Heart right ventricle (tissue), 16 donors: ENCODE measurements around the gene CACNG1. TPM values are rescaled to one million over a fixed set of nuclear protein-coding genes. Genes with fewer than 3 reads are reported as not detected.
"Not testable (repeated sequence)": the region's sequence is repeated elsewhere in the genome, so short reads cannot be mapped to it uniquely, and the experiment has no call there.

Experiments used
- ATAC-seq, 8 donors: fragments of 200-7000 bp; cut with Tn5 transposase; one replicate each; pipeline ENCODE4 v1.9.1; 2020; ENCODE audit warnings: mild to moderate bottlenecking in 8 of 8, moderate library complexity in 8 of 8, moderate number of reproducible peaks in 1 of 8
- DNase-seq, 2 donors: peaks; one replicate each; pipeline ENCODE4 v3.0.0-alpha.2; 2020
- H3K27ac ChIP-seq, 10 donors: fragments of 200-600 bp; sonication (generic) in 2 of 10; one replicate each; pipeline versions ENCODE4 v1.5.0 to v1.8.0; 2020 to 2022; ENCODE audit warnings: mild to moderate bottlenecking in 3 of 10
- H3K27me3 ChIP-seq, 7 donors: fragments of 200-600 bp; one replicate each; pipeline ENCODE4 v1.8.0; 2021 to 2022; ENCODE audit warnings: mild to moderate bottlenecking in 2 of 7
- H3K36me3 ChIP-seq, 9 donors: fragments of 200-600 bp; sonication (generic) in 1 of 9; one replicate each; pipeline versions ENCODE4 v1.5.0 to v1.8.0; 2020 to 2022; ENCODE audit warnings: mild to moderate bottlenecking in 2 of 9
- H3K4me1 ChIP-seq, 9 donors: fragments of 200-600 bp; sonication (generic) in 1 of 9; one replicate each; pipeline versions ENCODE4 v1.5.0 to v1.8.0; 2020 to 2022; ENCODE audit warnings: mild to moderate bottlenecking in 4 of 9
- H3K4me3 ChIP-seq, 10 donors: fragments of 200-600 bp; sonication (generic) in 2 of 10; one replicate each; pipeline versions ENCODE4 v1.5.0 to v1.8.0; 2020 to 2022; ENCODE audit warnings: mild to moderate bottlenecking in 7 of 10, moderate library complexity in 2 of 10
- H3K9me3 ChIP-seq, 11 donors: fragments of 200-600 bp in 10 of 11; sonication (generic) in 2 of 11; one replicate each; pipeline versions ENCODE4 v1.5.0 to v1.8.0; 2013 to 2022; ENCODE audit warnings: mild to moderate bottlenecking in 2 of 11, control low read depth in 1 of 11, moderate library complexity in 1 of 11
- WGBS, 2 donors: extraction: QIAGEN DNeasy Blood & Tissue Kit; methylation state at CpG; one replicate each; pipeline ENCODE4 v1.1.7; 2013; ENCODE audit warnings: inconsistent platforms in 1 of 2; 5-methylcytosine and 5-hydroxymethylcytosine counted together
- intact Hi-C, 10 donors: fragments of 100-400 bp; cut with DNase I; formaldehyde crosslinking; loops; one replicate each; pipeline versions ENCODE4 v1.11.1 to v1.14.2; 2022
- polyA plus RNA-seq, 2 donors: library from polyadenylated mRNA; stranded (reverse); fragments of 200-250 nt; gene quantifications; one replicate each; pipeline ENCODE4 v1.2.3, GENCODE V29; 2013
- total RNA-seq, 10 donors: library from RNA; stranded (reverse); fragmentation: NEBNext Ultra II Directional in 3 of 10; extraction: Animal tissue kit (Norgen Biotek cat#: 25700) in 3 of 10; gene quantifications; one replicate each; pipeline versions ENCODE4 v1.2.1 to v1.2.4, GENCODE V29; 2021 to 2023
- TF ChIP-seq, protein P1 (sequence below), 9 donors: fragments of 200-600 bp; sonication (generic) in 2 of 9; IDR thresholded peaks; one replicate each; pipeline versions ENCODE4 v1.5.0 to v1.8.0; 2021 to 2022; ENCODE audit warnings: antibody characterized with exemption in 9 of 9, mild to moderate bottlenecking in 5 of 9, moderate library complexity in 1 of 9
- donor health status: Arrhythmogenic right ventricular cardiomyopathy.
- donor health status: ischemic (EF 13 %, LVEDD 7.1; RV severe dilation, severe dysfunction).
- donor health status: healthy with polysubstance abuse.
- donor health status: DM: no; HTN: yes; CAD: no.
- donor health status: DM: no; HTN: no; CAD: no.
- donor health status: ischemic (EF 25% LVEDD 6.9; RV normal size, moderate dysfunction).
- donor health status: ischemic (EF 25% LVEDD 5.7; RV mildly dilated, moderate dysfunction).
- donor health status: healthy.
- donor health status: DM: yes; HTN: yes; CAD: no.
- donor health status: Ischemic cardiomyopathy.
- donor health status: ischemic (EF 35%, LVEDD 5.7; RV mildly dilated, moderate dysfunction).
- donor health status: nonischemic (EF 11% LVEDD 7.7; RV severe dilation, severe dysfunction).
- donor health status: DM: yes; HTN: yes; CAD: no.
- donor health status: PGD.
- donor health status: ischemic (EF 29% LVEDD 5.4; RV normal size, mild dysfunction).
- donor health status: nonischemic (EF 23%, LVEDD 6.1; RV moderate dilation, normal function).

The CACNG1 gene
- total and polyA plus RNA-seq, 12 donors: 0.26 TPM; not detected in 11

DNA sequence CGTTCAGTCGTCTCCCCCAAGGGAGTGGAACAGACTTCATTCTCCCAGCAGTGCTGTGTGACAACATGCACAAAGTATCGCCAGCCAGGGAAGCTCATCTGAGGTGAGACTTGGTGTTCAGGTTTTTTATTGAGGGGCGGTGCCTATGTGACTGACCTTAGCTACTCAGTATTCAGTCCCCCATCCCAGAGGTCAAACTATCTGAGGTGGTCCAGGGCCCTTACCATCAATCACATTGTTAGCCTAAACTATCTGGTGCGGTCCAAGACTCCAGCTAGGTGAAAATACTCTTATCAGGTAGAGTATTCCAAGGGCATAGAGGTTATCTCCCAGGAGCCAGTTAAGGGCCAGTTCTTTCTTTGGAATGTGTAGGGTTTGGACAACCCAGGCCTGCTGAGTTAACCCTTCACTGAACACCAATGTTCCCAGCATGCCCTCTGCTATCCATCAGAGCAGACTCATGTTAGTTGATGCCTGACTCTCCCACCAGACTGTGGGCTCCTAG is 5.4 kb upstream of the CACNG1 start:
- H3K9me3 ChIP-seq: no peaks in the 10 kb centered on the region
- WGBS, 2 donors: 36 to 43% methylated on average over 5 of the region's 5 CpGs
- intact Hi-C loops: no loop called here

DNA sequence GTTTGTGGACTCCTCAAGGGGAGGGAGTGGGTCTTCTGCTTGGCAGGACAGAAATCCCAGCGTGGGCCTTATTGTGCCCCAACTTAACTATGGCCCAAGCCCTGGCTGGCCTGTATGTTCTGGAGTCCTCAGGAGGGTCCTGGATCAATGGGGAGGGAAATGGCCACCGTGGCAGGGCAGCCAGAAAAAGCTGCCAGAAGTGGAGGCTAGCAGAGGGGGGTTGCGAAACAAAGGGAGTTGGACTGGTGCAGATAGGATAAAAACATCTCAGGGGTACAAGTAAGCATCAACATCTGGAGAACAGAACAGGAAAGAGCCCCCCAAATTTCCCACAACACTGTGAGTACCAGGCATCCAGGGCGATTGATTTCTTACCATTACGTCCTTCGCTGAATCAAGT is 3.7 kb upstream of the CACNG1 start:
- DNase-seq: no peak
- Histone ChIP-seq H3K36me3 (no peaks in the 10 kb centered on the region), H3K4me1 (peaks cover 0 to 11% (median 0%) of the 10 kb centered on the region in 9 donors), H3K27ac (no peak overlapping the region), H3K27me3 (no peaks in the 10 kb centered on the region), H3K9me3 (no peaks in the 10 kb centered on the region), H3K4me3 (no peak overlapping the region)
- intact Hi-C loops: no loop called here
- 88 to 89% methylated on average over 6 of the region's 6 CpGs for WGBS, 2 donors
- ATAC-seq: no peak
- TF ChIP-seq, protein P1, sequence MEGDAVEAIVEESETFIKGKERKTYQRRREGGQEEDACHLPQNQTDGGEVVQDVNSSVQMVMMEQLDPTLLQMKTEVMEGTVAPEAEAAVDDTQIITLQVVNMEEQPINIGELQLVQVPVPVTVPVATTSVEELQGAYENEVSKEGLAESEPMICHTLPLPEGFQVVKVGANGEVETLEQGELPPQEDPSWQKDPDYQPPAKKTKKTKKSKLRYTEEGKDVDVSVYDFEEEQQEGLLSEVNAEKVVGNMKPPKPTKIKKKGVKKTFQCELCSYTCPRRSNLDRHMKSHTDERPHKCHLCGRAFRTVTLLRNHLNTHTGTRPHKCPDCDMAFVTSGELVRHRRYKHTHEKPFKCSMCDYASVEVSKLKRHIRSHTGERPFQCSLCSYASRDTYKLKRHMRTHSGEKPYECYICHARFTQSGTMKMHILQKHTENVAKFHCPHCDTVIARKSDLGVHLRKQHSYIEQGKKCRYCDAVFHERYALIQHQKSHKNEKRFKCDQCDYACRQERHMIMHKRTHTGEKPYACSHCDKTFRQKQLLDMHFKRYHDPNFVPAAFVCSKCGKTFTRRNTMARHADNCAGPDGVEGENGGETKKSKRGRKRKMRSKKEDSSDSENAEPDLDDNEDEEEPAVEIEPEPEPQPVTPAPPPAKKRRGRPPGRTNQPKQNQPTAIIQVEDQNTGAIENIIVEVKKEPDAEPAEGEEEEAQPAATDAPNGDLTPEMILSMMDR (IDR thresholded peaks at IDR 0.05): no peak

More for the DNA sequence above, 5.4 kb upstream of the CACNG1 start:
- ATAC-seq (no peak), DNase-seq (no peak)
- Histone ChIP-seq H3K27me3 (no peaks in the 10 kb centered on the region), H3K4me3 (no peak overlapping the region), H3K27ac (no peak overlapping the region), H3K4me1 (no peaks in the 10 kb centered on the region), H3K36me3 (no peaks in the 10 kb centered on the region)
- TF ChIP-seq, protein P1 (IDR thresholded peaks at IDR 0.05): no peak

DNA sequence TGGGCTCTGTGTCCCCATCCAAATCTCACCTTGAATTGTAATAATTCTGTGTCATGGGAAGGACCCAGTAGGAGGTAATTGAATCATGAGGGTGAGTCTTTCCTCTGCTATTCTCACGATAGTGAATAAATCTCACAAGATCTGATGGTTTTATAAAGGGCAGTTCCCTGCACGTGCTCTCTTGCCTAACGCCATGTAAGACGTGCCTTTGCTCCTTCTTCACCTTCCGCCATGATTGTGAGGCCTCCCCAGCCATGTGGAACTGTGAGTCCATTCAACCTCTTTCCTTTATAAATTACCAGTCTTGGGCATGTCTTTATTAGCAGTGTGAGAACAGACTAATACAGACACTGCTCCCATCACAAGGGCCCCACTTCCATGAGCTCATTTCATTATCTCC is 3.2 kb upstream of the CACNG1 start:
- intact Hi-C loops, H3K36me3 ChIP-seq, H3K9me3 ChIP-seq, H3K27ac ChIP-seq, H3K4me3 ChIP-seq, ATAC-seq, DNase-seq, H3K27me3 ChIP-seq: not testable (repeated sequence)
- peaks cover 0 to 11% (median 0%) of the 10 kb centered on the region in 9 donors for H3K4me1 ChIP-seq
- 90 to 92% methylated on average over 5 of the region's 5 CpGs for WGBS, 2 donors

DNA sequence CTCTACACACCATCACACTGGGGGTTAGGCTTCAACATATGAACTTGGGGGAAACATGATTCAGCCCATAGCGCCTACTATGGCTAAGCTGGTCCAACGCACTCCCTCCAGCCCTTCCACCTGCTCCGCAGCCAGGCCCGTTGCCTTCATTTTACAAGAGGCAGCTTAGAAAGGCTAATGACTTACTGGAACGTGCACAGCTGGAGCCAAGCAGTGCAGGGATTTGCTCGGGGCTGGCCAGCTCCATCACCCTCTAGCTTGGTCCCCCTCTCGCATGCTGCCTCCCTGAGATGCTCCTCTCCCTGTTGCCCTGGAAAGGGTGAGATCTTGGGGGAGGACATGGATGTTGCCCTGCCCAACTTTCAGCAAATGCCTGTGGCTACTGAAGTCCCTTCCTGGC is 2.8 kb upstream of the CACNG1 start:
- H3K27ac ChIP-seq: no peak overlapping the region
- TF ChIP-seq, protein P1 (IDR thresholded peaks at IDR 0.05): no peak
- no peaks in the 10 kb centered on the region for H3K36me3 ChIP-seq
- no peaks in the 10 kb centered on the region for H3K27me3 ChIP-seq
- H3K4me1 ChIP-seq: peaks cover 0 to 11% (median 0%) of the 10 kb centered on the region in 9 donors
- DNase-seq (no peak), ATAC-seq (no peak)
- WGBS, 2 donors: 76 to 81% methylated on average over 7 of the region's 7 CpGs
- intact Hi-C loops: no loop called here
- no peak overlapping the region for H3K4me3 ChIP-seq
- H3K9me3 ChIP-seq: no peaks in the 10 kb centered on the region
